ENCODE data around the gene MYO5B.

Gene MYO5B

DNA sequence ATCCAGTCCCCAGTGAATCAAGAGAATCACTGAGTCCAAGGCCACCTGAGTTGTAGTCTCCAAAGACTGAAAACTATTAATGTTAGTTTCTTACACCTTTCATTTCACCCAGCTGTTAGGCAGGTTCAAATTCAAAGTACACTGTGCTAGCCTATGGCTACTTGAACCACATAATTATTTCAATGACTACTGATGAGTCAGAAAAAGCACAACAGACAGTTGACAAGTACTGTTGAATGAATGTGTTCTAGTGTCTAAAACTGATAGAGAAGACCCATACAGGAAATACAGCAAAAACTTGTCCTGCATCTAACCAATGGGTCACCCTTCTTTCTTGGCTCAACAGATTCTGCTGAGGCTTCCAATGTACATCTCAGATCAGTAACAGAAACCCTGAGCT, 160.9 kb downstream of the MYO5B start:
- Histone ChIP-seq H3K36me3 (no peaks in the 10 kb centered on the region), H3K27ac (no peak overlapping the region), H3K27me3 (ENCODE audit: insufficient read depth, low read depth, severe bottlenecking) (no peaks in the 10 kb centered on the region), H3K9me3 (ENCODE audit: severe bottlenecking) (peaks cover 4% of the 10 kb centered on the region), H3K4me3 (ENCODE audit: low read depth, low read length) (no peak overlapping the region)
- TF ChIP-seq, protein P1, sequence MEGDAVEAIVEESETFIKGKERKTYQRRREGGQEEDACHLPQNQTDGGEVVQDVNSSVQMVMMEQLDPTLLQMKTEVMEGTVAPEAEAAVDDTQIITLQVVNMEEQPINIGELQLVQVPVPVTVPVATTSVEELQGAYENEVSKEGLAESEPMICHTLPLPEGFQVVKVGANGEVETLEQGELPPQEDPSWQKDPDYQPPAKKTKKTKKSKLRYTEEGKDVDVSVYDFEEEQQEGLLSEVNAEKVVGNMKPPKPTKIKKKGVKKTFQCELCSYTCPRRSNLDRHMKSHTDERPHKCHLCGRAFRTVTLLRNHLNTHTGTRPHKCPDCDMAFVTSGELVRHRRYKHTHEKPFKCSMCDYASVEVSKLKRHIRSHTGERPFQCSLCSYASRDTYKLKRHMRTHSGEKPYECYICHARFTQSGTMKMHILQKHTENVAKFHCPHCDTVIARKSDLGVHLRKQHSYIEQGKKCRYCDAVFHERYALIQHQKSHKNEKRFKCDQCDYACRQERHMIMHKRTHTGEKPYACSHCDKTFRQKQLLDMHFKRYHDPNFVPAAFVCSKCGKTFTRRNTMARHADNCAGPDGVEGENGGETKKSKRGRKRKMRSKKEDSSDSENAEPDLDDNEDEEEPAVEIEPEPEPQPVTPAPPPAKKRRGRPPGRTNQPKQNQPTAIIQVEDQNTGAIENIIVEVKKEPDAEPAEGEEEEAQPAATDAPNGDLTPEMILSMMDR (IDR thresholded peaks at IDR 0.05; ENCODE audit: low read depth, low read length) = no peak
- no peak for DNase-seq

DNA sequence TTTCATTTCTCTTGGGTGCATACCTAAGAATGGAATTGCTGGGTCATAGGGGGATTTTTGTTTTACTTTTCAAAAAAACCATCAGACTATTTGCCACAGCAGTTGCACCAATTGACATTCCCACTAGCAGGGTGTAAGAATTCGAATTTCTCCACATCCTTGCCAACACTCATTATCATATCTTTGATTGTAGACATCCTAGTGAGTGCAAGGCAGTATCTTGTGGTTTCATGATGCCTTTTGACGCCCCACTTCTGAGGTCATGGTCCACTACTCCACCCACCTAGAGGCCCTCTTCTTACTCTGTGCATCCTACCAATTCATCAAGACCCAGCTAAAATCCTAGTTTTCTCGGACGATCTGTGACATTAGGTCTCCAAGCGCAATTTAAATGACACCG, 161.9 kb downstream of the MYO5B start:
- H3K9me3 ChIP-seq (ENCODE audit: severe bottlenecking) = peaks cover 4% of the 10 kb centered on the region
- no peak overlapping the region for H3K27ac ChIP-seq
- H3K36me3 ChIP-seq = no peaks in the 10 kb centered on the region
- DNase-seq = no peak
- no peaks in the 10 kb centered on the region for H3K27me3 ChIP-seq (ENCODE audit: insufficient read depth, low read depth, severe bottlenecking)
- TF ChIP-seq, protein P1 (IDR thresholded peaks at IDR 0.05; ENCODE audit: low read depth, low read length) = no peak
- H3K4me3 ChIP-seq (ENCODE audit: low read depth, low read length) = no peak overlapping the region

GRCh38 chr18:50030146-50030545, 164.8 kb downstream of the MYO5B start:
- TF ChIP-seq, protein P1 (IDR thresholded peaks at IDR 0.05; ENCODE audit: low read depth, low read length) = no peak
- DNase-seq = no peak
- Histone ChIP-seq H3K4me3 (ENCODE audit: low read depth, low read length) (no peak overlapping the region), H3K9me3 (ENCODE audit: severe bottlenecking) (peaks cover 4% of the 10 kb centered on the region), H3K27ac (no peak overlapping the region), H3K36me3 (no peaks in the 10 kb centered on the region), H3K27me3 (ENCODE audit: insufficient read depth, low read depth, severe bottlenecking) (no peaks in the 10 kb centered on the region)

DNA sequence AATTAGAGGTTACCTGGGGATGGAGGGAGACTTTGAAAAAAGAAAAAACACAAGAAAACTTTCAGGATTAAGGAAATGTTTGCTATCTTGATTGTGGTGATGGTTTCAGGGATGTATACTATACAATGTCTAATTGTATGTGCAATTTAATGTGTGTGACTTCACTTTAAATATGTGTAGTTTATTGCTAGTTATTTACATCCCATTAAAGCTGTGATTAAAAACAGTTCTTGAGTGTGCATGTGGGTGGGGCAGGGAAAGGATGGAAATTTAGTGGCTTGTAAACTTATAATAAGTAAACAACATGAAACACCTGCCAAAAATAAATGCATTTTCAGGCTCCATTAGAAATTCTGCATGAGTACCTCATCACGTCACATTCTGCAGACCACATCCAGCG, 167.0 kb downstream of the MYO5B start:
- TF ChIP-seq, protein P1 (IDR thresholded peaks at IDR 0.05; ENCODE audit: low read depth, low read length) = no peak
- Histone ChIP-seq H3K36me3 (no peaks in the 10 kb centered on the region), H3K27me3 (ENCODE audit: insufficient read depth, low read depth, severe bottlenecking) (no peaks in the 10 kb centered on the region), H3K9me3 (ENCODE audit: severe bottlenecking) (no peaks in the 10 kb centered on the region), H3K27ac (no peak overlapping the region), H3K4me3 (ENCODE audit: low read depth, low read length) (no peak overlapping the region)
- no peak for DNase-seq

DNA sequence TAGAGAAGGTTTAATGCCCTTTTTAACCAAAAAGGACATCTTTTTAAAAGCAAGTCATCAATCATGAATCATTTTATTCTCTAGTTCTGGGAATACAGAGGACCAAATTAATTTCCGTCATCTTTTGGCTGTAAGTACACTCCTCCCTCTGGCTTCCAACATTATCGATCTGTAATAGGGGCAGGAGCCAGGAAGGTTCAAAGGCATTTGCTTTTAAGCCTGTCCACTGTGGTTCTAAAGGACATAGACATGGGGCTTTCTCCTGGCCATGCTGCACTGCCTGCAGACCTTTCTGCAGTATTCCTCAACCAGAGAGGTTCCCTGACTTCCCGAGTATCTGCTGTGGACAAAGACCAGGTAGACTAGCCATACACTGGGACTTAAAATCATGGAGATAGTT, 170.5 kb downstream of the MYO5B start:
- no peak overlapping the region for H3K4me3 ChIP-seq (ENCODE audit: low read depth, low read length)
- no peak overlapping the region for H3K27ac ChIP-seq
- no peaks in the 10 kb centered on the region for H3K9me3 ChIP-seq (ENCODE audit: severe bottlenecking)
- H3K36me3 ChIP-seq = no peaks in the 10 kb centered on the region
- DNase-seq = no peak
- TF ChIP-seq, protein P1 (IDR thresholded peaks at IDR 0.05; ENCODE audit: low read depth, low read length) = no peak
- no peaks in the 10 kb centered on the region for H3K27me3 ChIP-seq (ENCODE audit: insufficient read depth, low read depth, severe bottlenecking)

- no peak for DNase-seq
- H3K9me3 ChIP-seq (ENCODE audit: severe bottlenecking) = no peaks in the 10 kb centered on the region
- no peaks in the 10 kb centered on the region for H3K27me3 ChIP-seq (ENCODE audit: insufficient read depth, low read depth, severe bottlenecking)
- no peak overlapping the region for H3K4me3 ChIP-seq (ENCODE audit: low read depth, low read length)
- no peak overlapping the region for H3K27ac ChIP-seq
- no peaks in the 10 kb centered on the region for H3K36me3 ChIP-seq
- TF ChIP-seq, protein P1 (IDR thresholded peaks at IDR 0.05; ENCODE audit: low read depth, low read length) = no peak
Observed at GRCh38 chr18:50022985-50023384, 172.0 kb downstream of the MYO5B start.
